MM.1S (cell line): ENCODE data around the gene DNASE2B.

ENCODE experiments used
- EZH2 ChIP-seq: fragments of 300-600 bp; sonication (generic); optimal IDR thresholded peaks from 2 replicates; pipeline ENCODE3; 2017; ENCODE audit warnings: low read depth, mild to moderate bottlenecking, antibody characterized with exemption, low read length, mixed read lengths
- EZH2phosphoT487 ChIP-seq: fragments of 300-600 bp; sonication (generic); IDR thresholded peaks from 2 replicates; pipeline ENCODE4 v1.6.1; 2018; ENCODE audit warnings: antibody characterized with exemption, low read length
- TF ChIP-seq, protein P1 (sequence below): fragments of 300-600 bp; sonication (generic); IDR thresholded peaks from 2 replicates; pipeline ENCODE4 v1.5.1; 2016; ENCODE audit warnings: antibody characterized with exemption, low read length, mixed read lengths

GRCh38 chr1:84434801-84435549 is 36.7 kb downstream of the DNASE2B start:
- TF ChIP-seq EZH2 (no peak), EZH2phosphoT487 (no peak)
- TF ChIP-seq, protein P1, sequence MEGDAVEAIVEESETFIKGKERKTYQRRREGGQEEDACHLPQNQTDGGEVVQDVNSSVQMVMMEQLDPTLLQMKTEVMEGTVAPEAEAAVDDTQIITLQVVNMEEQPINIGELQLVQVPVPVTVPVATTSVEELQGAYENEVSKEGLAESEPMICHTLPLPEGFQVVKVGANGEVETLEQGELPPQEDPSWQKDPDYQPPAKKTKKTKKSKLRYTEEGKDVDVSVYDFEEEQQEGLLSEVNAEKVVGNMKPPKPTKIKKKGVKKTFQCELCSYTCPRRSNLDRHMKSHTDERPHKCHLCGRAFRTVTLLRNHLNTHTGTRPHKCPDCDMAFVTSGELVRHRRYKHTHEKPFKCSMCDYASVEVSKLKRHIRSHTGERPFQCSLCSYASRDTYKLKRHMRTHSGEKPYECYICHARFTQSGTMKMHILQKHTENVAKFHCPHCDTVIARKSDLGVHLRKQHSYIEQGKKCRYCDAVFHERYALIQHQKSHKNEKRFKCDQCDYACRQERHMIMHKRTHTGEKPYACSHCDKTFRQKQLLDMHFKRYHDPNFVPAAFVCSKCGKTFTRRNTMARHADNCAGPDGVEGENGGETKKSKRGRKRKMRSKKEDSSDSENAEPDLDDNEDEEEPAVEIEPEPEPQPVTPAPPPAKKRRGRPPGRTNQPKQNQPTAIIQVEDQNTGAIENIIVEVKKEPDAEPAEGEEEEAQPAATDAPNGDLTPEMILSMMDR: no peak
